Chondrocyte (in vitro differentiated cells): ENCODE data around the gene RGS19. TPM values are rescaled to one million over a fixed set of nuclear protein-coding genes. Genes with fewer than 3 reads are reported as not detected.

Experiments used
- DNase-seq: peaks from one replicate; pipeline ENCODE4 v3.0.0; 2021; ENCODE audit warnings: mixed read lengths, low spot score
- H3K27ac Mint-ChIP-seq: one replicate; pipeline ENCODE4 v1.8.0; 2021; ENCODE audit warnings: mild to moderate bottlenecking, moderate library complexity, mixed read lengths; ENCODE audit not compliant: unreplicated experiment
- H3K27me3 Mint-ChIP-seq: 2 replicates; pipeline ENCODE4 v1.8.0; 2021; ENCODE audit warnings: low read depth, mixed read lengths
- H3K36me3 Mint-ChIP-seq: 2 replicates; pipeline ENCODE4 v1.8.0; 2021; ENCODE audit warnings: low read depth, mixed read lengths
- H3K4me1 Mint-ChIP-seq: 2 replicates; pipeline ENCODE4 v1.8.0; 2021; ENCODE audit warnings: low read depth, mild to moderate bottlenecking, mixed read lengths
- H3K4me3 Mint-ChIP-seq: one replicate; pipeline ENCODE4 v1.8.0; 2021; ENCODE audit warnings: mild to moderate bottlenecking, moderate library complexity, mixed read lengths; ENCODE audit not compliant: unreplicated experiment
- H3K9me3 Mint-ChIP-seq: 2 replicates; pipeline ENCODE4 v1.8.0; 2021; ENCODE audit warnings: low read depth, mixed read lengths
- total RNA-seq: library from RNA; stranded (reverse); gene quantifications from 3 replicates; pipeline ENCODE4 v1.2.1, GENCODE V29; 2021
- TF ChIP-seq, protein P1 (sequence below): fragments of 200-600 bp; sonication (generic); IDR thresholded peaks from 2 replicates; pipeline ENCODE4 v1.5.0; 2021; ENCODE audit warnings: antibody characterized with exemption, mild to moderate bottlenecking, moderate library complexity

The RGS19 gene
- total RNA-seq, 1 donor from 2014 or later = 18.1 TPM

DNA sequence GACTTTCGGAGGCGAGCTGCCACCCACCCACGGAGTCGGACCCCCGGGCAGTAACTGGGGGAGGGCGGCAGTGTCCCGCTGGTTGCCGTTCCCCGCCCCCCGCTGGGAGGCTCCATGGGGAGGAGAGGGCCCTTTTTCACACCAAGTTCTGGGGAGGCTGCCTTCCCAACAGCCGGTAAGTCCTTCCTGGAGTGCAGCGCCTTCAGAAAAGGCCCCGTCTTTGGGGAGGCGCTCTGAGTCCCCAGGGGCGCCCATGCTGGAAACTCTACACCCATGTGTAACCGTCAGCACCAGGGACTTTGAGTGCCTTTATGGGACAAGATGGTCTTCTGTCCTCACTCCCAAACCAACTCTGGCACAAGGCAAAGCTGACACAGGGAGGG is 29.4 kb downstream of the RGS19 start:
- Mint-ChIP-seq H3K4me3 (peak overlapping the region; percentile 56), H3K36me3 (no peaks in the 10 kb centered on the region)

DNA sequence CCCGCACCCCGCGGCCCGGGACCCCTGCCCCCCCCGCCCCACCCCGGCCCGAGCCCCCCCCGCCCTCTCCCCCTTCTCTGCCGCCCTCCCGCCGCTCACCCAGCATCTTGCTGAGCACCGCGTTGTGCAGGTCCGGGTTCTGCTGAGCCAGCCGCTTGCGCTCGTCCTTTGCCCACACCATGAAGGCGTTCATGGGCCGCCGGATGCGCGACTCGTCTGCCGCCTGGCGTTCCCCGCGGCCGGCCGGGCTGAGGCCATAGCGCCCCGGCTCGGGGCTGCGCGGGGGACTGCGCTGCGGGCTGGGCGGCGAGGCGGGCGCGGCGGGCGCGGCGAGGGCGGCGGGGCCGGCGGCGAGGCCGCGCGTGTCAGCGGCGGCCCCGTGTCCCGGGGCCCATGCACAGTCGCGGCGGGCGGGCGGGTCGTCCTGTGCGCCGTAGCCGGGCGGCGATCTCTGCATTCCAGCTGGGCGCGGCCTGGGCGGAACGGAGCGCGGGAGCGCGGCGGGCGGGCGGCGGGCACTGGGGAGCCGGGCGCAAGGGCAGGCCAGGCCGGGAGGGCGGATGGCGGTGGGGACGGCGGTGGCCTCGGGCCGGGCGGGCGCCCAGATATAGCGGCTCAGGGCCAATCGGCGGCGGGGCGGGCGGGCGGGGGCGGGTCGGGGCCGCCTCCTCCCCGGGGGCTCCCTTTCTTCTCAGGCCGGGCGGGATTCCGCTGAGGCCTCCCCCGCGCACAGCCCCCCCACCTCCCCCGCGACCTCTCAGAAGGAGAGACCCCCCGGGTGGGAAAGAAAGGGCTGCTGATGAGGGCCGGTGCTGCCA is 30.0 kb downstream of the RGS19 start, which contains the start of gene SOX18:
TSS of gene SOX18 (minus strand) at position 580 of the 818 bp plus-strand sequence. CDS start at position 457, 123 bp downstream.
- TF ChIP-seq, protein P1, sequence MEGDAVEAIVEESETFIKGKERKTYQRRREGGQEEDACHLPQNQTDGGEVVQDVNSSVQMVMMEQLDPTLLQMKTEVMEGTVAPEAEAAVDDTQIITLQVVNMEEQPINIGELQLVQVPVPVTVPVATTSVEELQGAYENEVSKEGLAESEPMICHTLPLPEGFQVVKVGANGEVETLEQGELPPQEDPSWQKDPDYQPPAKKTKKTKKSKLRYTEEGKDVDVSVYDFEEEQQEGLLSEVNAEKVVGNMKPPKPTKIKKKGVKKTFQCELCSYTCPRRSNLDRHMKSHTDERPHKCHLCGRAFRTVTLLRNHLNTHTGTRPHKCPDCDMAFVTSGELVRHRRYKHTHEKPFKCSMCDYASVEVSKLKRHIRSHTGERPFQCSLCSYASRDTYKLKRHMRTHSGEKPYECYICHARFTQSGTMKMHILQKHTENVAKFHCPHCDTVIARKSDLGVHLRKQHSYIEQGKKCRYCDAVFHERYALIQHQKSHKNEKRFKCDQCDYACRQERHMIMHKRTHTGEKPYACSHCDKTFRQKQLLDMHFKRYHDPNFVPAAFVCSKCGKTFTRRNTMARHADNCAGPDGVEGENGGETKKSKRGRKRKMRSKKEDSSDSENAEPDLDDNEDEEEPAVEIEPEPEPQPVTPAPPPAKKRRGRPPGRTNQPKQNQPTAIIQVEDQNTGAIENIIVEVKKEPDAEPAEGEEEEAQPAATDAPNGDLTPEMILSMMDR = no peak
- H3K36me3 Mint-ChIP-seq = no peaks in the 10 kb centered on the region
- no peak within 1 kb of the TSS for H3K27ac Mint-ChIP-seq
- peak within 1 kb of the TSS; percentile 61 for H3K4me3 Mint-ChIP-seq
- peaks cover 1% of the 10 kb centered on the region for H3K27me3 Mint-ChIP-seq
- no peaks in the 10 kb centered on the region for H3K9me3 Mint-ChIP-seq
- H3K4me1 Mint-ChIP-seq = peaks cover 28% of the 10 kb centered on the region
- DNase-seq = no peak

More for the DNA sequence above, 29.4 kb downstream of the RGS19 start:
- Mint-ChIP-seq H3K27me3 (peaks cover 1% of the 10 kb centered on the region), H3K4me1 (peaks cover 26% of the 10 kb centered on the region), H3K9me3 (no peaks in the 10 kb centered on the region), H3K27ac (no peak overlapping the region)
- TF ChIP-seq, protein P1 = no peak
- DNase-seq = no peak

DNA sequence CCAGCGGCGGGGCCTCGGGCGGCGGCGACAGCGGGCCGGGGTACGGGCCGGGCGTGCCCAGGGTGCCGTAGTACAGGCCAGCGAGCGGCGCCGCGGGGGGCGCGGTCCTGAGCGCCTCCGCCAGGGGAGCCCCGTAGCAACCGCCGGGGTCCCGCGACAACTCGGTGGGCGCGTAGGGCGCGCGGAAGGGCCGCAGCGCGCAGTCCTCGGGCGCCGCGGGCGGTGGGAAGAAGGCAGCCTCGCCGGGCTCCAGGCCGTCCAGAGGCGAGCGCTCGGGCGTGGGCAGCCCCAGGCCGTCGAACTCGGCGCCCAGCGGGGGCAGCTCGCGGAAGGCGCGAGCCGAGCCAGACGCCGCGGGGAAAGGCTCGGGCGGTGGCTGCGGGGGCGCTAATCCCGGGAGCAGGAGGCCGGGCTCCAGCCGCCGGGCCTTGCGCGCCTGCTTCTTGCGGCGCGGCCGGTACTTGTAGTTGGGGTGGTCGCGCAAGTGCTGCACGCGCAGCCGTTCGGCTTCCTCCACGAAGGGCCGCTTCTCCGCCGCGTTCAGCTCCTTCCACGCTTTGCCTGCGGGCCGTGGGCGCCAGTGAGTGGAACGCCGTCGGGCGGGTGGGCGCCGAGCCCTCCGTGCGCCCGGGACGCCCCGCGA is 30.8 kb downstream of the RGS19 start:
- Mint-ChIP-seq H3K27me3 (peaks cover 1% of the 10 kb centered on the region), H3K4me1 (peaks cover 27% of the 10 kb centered on the region)
- TF ChIP-seq, protein P1 = no peak

DNA sequence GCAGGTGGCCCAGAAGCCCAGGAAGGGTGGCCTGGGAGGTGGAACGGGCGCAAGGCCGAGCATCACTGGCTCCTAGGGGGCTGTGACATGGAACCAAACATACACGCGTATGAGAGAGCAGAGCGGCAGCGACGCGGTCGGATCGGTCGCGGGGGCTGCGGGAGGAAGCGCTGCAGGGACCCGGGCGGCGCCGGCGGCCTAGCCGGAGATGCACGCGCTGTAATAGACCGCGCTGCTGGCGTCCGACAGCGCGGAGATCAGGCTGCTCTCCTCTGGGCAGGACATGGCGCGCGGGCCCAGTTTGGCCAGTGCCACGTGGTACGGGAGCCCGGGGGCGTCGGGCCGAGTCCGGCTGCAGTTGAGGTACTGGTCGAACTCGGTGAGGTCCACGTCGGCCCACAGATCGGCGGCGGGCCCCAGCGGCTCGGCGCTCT is 31.3 kb downstream of the RGS19 start:
- no peak for DNase-seq

More for the DNA sequence above, 30.8 kb downstream of the RGS19 start:
- no peak overlapping the region for H3K4me3 Mint-ChIP-seq
- no peak for DNase-seq
- no peak overlapping the region for H3K27ac Mint-ChIP-seq
- H3K36me3 Mint-ChIP-seq = no peaks in the 10 kb centered on the region
- H3K9me3 Mint-ChIP-seq = no peaks in the 10 kb centered on the region

DNA sequence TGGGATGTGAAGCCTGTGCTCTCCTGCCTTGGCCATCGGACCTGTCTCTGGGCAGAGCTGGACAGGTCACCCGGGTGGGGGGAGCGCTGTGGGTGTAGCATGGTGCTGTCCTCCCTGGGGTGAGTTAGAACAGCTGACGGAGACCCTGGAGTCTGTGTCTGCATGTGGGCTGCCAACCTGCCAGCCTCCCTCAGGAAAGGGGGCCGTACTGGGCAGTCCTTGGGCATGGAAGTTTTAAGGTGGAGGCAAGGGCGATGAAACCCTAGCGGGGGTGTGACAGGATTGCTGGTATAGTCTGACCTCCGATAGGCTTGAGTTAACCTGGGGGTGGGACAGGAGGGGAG is 32.3 kb downstream of the RGS19 start:
- Mint-ChIP-seq H3K27me3 (peaks cover 1% of the 10 kb centered on the region), H3K4me1 (peaks cover 25% of the 10 kb centered on the region), H3K4me3 (no peak overlapping the region), H3K9me3 (no peaks in the 10 kb centered on the region), H3K27ac (no peak overlapping the region), H3K36me3 (no peaks in the 10 kb centered on the region)
- no peak for DNase-seq
- TF ChIP-seq, protein P1 = no peak

More for the DNA sequence above, 31.3 kb downstream of the RGS19 start:
- TF ChIP-seq, protein P1 = no peak
- Mint-ChIP-seq H3K4me1 (peaks cover 25% of the 10 kb centered on the region), H3K27me3 (peaks cover 1% of the 10 kb centered on the region), H3K9me3 (no peaks in the 10 kb centered on the region), H3K36me3 (no peaks in the 10 kb centered on the region), H3K27ac (no peak overlapping the region), H3K4me3 (peak overlapping the region; percentile 45)
